Measurements from ENCODE around the gene EIF4E2.

GRCh38 chr2:232545511-232546375, 4.7 kb upstream of the EIF4E2 start:
- TF ChIP-seq CTCF (IDR thresholded peaks at IDR 0.05) (no peak), POLR2A (IDR thresholded peaks at IDR 0.05) (no peak)
